MV-4-11 (cell line): ENCODE measurements around the gene ANKRD17.
"Not testable (repeated sequence)": the region's sequence is repeated elsewhere in the genome, so short reads cannot be mapped to it uniquely, and the experiment has no call there.

Source experiments
- DNase-seq: peaks from one replicate; lab custom pipeline; 2025; lab: John Stamatoyannopoulos, UW

The ANKRD17 gene

DNA sequence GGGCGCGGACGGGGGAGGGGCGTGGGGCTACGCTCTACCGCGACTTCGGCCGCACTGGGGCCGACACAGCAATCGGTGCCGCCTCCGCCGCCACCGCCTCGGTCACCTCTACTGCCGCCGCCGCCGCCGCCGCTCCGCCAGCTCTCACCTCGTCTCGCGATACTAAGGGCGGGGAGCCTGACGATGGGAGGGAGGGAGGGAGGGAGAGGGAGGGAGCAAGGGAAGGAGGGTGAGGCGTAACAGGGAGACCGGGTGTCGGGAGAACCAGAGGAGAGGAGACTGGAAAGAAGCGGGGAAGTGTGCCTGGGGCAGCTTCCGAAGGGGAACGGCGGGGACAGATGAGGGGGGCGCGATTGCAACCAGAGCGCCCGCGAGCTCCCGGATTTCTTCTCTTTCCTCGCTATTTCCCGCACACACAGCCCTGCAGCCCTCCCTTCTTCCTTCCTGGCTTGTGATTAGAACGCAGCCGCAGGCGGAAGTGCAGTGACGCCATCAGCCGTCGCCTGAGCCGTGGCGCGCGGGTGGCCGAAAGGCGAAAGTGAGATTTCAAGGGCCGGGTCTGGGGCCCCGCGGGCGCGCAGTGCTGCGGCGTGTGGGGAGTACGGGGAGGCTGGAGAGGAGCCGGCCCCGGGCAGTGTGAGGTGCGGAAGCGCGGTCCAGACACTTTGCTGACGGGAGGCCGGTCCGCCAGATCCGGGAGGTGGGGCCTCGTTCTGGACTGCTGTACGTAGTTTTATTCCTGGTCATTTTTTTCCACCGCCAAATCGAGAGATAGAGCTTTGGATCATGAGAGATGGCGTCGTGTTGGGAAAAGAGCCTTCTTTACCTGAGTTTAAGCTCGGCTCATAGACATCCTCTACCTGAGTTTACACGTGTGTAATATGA is at the start of gene ANKRD17:
TSS of gene ANKRD17 (minus strand) at position 113 of the 885 bp plus-strand sequence. CDS start 130 bp downstream, outside the sequence.
- peak; percentile 89 for DNase-seq

GRCh38 chr4:73308286-73308685 is 49.7 kb upstream of the ANKRD17 start:
- DNase-seq: peak; percentile 87

- no peak for DNase-seq
These were observed 45.1 kb upstream of the ANKRD17 start for GRCh38 chr4:73303711-73304110.

- DNase-seq: no peak
These were observed 41.1 kb upstream of the ANKRD17 start for GRCh38 chr4:73299548-73300280.

GRCh38 chr4:73292661-73293060 is 34.1 kb upstream of the ANKRD17 start:
- DNase-seq: not testable (repeated sequence)

DNA sequence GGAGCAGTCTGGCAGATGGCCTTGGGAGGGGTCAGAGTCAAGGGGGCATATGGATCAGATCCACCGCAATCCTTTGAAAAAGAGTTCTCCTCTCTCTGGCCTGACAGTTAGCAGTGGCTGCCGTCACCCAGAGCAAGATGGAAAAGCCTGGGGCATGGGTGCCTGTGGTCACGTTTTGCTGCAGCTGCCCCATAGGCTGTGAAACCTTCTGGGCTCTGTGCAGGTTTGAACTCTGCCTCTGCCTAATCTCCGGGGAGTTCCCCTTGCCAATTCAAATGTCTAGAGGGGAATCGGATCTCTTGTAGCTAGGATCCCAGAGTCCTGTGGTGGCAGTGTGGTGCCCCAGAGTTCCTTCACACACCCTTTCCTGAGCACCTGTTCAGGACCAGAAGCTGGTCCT is 23.4 kb upstream of the ANKRD17 start:
- DNase-seq: no peak

DNA sequence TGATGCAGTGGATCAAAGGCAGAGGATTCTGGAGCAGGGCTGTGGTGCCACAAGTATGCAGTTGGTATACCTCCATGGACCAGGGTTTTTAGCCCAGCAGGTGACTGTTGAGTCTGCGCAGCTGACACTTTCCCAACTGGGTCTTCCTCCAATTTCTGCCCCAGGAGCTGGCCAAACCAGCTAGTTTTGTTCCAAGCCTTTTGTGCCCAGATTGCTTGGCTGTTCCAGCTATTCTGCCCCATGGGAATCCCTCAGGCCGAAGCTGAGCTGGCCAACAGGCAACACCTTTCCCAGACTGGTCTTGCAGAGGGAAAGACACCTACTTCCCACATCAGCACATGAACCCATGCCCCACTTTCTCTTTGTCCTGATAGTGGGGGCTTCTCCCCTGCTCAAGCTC is 22.8 kb upstream of the ANKRD17 start:
- DNase-seq: no peak

- no peak for DNase-seq
These were observed 18.6 kb upstream of the ANKRD17 start for GRCh38 chr4:73277201-73277600.

- no peak for DNase-seq
These were observed 16.7 kb upstream of the ANKRD17 start for GRCh38 chr4:73275318-73275654.

- DNase-seq: peak; percentile 1
These were observed 14.2 kb upstream of the ANKRD17 start for GRCh38 chr4:73272816-73273215.

- DNase-seq: no peak
These were observed 8.5 kb upstream of the ANKRD17 start for GRCh38 chr4:73267050-73267449.

DNA sequence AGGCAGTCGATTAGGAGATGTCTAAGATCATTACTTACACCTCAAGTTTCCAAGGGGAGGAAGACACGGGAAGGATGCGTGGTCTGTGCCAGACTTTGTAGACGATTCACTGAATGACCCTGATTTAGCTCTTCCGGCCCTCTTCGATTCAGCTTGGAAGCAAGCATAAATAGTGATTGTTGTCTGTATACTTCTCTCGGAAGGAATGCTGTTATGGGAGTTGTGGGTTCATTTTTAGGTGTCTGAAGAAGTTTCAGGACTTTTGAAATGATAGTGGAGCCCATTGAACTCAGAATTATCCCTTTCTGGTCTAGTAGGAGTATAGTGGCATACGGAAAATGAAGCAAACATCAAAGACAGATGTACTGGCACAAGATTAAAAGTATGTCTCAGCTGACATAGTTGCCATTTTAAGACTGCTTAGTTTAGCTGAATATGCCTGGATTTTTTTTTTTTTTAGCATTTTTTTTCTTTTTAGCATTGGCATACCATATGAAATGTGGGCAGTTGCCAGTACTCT is 1.0 kb upstream of the ANKRD17 start:
- DNase-seq: no peak

DNA sequence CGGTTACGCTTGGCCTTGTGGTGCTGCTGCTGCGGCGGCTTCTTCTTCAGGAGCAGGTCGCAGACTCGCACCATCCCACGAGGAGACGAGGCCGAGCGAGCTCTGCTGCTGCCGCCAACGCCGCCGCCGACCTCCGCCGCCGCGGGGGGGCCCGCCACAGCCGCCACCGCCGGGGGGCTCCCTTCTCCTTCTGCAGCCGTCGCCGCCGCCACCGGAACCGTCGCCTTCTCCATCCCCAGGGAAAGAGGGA is 237 bp downstream of the ANKRD17 start:
- no peak for DNase-seq

GRCh38 chr4:73257651-73258435 is 755 bp downstream of the ANKRD17 start:
- DNase-seq: no peak

GRCh38 chr4:73257234-73257633 is 1.4 kb downstream of the ANKRD17 start:
- DNase-seq: peak; percentile 85

DNA sequence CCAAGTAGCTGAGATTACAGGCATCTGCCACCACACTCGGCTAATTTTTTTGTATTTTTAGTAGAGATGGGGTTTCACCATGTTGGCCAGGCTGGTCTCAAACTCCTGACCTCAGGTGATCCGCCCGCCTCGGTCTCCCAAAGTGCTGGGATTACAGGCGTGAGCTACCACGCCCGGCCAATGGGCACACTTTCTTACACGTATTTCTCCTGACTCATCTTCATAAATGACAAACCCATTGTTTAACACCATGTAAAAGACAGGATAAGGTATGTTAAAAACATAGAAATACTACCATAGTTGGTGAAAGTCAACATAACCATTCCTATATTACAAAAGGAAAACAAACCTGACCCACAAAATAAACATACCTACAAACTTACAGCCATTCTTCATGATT is 2.8 kb downstream of the ANKRD17 start:
- DNase-seq: not testable (repeated sequence)

DNA sequence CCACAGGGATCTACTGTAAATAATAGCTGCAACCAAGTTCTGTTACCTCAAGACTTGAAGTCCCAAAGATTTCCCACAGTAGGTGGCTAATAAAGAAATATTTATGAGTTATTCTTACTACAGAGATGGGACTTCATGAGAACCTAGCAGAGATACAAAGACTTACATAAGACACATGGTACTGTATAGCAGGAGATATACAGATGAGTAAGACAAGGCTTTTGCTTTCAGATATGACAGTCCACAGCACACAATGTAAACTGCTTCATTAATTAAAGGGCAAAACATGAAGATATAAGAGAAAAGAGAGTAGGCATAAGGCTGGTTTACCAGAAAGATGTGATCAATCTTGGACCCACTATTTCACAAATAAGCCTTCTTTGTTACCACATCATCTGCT is 6.6 kb downstream of the ANKRD17 start:
- no peak for DNase-seq

GRCh38 chr4:73251384-73251783 is 7.2 kb downstream of the ANKRD17 start:
- no peak for DNase-seq

- no peak for DNase-seq
These were observed 8.0 kb downstream of the ANKRD17 start for GRCh38 chr4:73250642-73251041.

- no peak for DNase-seq
These were observed 9.8 kb downstream of the ANKRD17 start for GRCh38 chr4:73248821-73249220.

- no peak for DNase-seq
These were observed 10.2 kb downstream of the ANKRD17 start for GRCh38 chr4:73248416-73248815.

DNA sequence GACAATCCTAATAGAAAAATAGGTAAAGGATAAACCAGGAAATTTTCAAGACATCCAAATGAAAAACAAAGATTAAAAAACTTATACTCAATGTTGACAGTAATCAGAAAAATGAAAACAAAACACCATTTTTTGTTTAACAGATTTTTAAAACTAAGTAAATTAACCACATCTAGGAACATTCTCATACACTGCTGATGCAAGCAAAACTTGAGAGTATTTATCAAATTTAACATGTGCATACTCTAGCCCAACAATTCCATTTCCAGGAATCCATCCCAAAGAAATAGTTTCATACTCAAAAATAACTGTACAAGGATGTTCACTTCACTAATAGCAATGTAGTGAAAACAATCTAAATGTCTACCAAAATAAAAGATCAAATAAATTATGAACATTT is 11.5 kb downstream of the ANKRD17 start:
- no peak for DNase-seq

GRCh38 chr4:73245955-73246354 is 12.6 kb downstream of the ANKRD17 start:
- DNase-seq: no peak
